ENCODE data around the gene ZMYM4. TPM values are rescaled to one million over a fixed set of nuclear protein-coding genes. Genes with fewer than 3 reads are reported as not detected.
A peak's percentile ranks its signal among the peaks of the same experiment; 100 is the strongest.

ZMYM4 gene
- total RNA-seq, 3 donors from 2014 or later, result 30.5 to 46.6 (median 31.6) TPM

DNA sequence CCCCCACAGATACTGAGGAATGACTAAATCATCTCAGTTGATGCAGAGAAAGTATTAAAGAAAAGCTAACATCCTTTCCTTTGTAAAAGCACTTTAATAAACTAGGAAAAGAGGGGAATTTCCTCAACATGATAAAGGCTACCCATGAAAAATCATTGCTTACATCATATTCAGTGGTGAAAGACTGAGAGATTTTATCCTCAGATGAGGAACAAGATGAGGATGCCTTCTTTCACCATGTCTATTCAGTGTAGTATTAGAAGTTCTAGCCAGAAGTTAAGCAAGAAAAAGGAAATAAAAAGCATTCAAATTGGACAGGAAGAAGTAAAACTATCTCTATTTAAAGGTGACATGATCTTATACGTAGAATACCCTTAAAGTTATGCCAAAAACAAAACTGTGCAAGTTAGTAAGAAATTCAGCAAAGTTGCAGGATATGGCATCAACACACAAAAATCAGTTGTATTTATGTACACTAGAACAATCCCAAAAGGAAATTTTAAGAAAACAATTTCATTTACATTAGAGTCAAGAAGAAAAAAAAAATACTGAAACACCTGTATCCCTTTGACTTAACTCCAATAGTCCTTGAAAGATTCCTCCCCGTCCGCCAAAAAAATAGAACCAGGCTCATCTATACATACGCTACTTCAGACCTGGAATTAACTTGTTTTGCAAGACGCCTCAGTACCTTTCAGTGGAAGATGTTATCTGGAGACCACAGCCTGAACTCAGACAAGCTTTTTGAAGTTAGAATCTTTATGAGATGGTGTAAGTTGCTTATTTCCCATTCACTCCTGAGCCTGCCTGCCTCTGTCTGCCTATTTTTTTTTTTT, 17.5 kb downstream of the ZMYM4 start:
- no peak overlapping the region for H3K4me3 ChIP-seq
- no peaks in the 10 kb centered on the region for H3K36me3 ChIP-seq (ENCODE audit: low read depth)
- TF ChIP-seq, protein P1, sequence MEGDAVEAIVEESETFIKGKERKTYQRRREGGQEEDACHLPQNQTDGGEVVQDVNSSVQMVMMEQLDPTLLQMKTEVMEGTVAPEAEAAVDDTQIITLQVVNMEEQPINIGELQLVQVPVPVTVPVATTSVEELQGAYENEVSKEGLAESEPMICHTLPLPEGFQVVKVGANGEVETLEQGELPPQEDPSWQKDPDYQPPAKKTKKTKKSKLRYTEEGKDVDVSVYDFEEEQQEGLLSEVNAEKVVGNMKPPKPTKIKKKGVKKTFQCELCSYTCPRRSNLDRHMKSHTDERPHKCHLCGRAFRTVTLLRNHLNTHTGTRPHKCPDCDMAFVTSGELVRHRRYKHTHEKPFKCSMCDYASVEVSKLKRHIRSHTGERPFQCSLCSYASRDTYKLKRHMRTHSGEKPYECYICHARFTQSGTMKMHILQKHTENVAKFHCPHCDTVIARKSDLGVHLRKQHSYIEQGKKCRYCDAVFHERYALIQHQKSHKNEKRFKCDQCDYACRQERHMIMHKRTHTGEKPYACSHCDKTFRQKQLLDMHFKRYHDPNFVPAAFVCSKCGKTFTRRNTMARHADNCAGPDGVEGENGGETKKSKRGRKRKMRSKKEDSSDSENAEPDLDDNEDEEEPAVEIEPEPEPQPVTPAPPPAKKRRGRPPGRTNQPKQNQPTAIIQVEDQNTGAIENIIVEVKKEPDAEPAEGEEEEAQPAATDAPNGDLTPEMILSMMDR (IDR thresholded peaks at IDR 0.05), result no peak
- DNase-seq (no peak), ATAC-seq (no peak)
- intact Hi-C loops (cut with DNase I, micrococcal nuclease), result no loop called here
- peaks cover 3% of the 10 kb centered on the region for H3K4me1 ChIP-seq (ENCODE audit: low read depth)
- peaks cover 5% of the 10 kb centered on the region for H3K9me3 ChIP-seq

DNA sequence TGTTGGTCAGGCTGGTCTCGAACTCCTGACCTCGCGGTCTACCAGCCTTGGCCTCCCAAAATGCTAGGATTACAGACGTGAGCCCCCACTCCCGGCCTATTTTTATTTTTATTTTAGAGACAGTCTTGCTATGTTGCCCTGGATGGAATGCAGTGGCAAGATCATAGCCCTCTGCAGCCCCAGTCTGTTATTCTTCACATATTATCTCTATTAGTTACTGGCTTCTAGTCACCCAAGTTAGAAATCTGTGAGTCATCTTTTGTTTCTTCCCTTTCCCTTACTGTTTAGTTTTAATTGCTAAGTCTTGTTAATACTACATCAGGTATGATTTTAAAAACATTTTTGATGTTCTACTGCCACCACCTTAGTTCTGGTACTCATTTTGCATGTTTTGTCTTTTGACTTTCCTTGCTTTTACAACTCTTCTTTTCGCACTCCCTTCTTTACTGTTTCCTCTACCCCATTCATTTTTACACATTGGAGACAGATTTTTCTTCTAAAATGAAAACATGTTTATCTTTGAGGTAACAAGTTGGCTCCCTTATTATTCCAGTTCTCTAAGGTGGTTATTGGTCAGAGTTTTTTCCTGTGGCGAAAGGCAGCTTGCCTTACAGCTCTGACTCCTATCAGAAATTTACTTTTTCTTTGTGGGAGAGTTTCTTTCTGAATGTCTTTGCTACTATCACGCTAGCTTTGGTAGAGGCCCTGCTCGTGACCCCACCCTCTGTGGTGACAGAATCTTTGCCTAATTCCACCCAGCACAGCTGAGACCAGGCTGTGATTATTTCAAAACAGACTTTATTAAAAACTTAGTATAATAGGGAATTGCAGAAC, 19.5 kb downstream of the ZMYM4 start:
- Histone ChIP-seq H3K4me1 (ENCODE audit: low read depth) (peaks cover 3% of the 10 kb centered on the region), H3K36me3 (ENCODE audit: low read depth) (no peaks in the 10 kb centered on the region), H3K9me3 (no peaks in the 10 kb centered on the region), H3K4me3 (no peak overlapping the region)
- no peak for DNase-seq
- intact Hi-C loops (cut with DNase I, micrococcal nuclease), result no loop called here
- TF ChIP-seq, protein P1 (IDR thresholded peaks at IDR 0.05), result no peak
- ATAC-seq, result no peak

DNA sequence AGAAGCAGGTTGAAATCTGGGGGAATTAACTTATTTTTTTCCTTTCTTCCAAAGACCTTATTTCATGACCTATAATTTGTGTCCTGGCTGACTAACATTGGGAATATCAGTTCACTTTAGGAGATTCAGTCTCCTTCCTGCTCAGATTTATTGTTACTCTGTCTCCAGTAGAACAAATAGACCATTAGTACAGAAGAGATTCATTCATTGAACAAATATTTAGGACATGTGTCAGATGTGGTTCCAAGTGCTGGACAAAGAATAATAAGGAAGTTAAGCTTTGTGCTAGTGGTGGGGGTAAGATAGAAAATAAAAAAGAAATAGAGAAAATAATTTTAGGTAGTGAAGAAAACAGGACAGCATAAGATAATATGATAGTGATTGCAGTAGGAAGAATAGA, 20.3 kb downstream of the ZMYM4 start:
- TF ChIP-seq, protein P1 (IDR thresholded peaks at IDR 0.05), result no peak
- ATAC-seq, result peak; percentile 20
- intact Hi-C loops (cut with DNase I, micrococcal nuclease), result no loop called here

DNA sequence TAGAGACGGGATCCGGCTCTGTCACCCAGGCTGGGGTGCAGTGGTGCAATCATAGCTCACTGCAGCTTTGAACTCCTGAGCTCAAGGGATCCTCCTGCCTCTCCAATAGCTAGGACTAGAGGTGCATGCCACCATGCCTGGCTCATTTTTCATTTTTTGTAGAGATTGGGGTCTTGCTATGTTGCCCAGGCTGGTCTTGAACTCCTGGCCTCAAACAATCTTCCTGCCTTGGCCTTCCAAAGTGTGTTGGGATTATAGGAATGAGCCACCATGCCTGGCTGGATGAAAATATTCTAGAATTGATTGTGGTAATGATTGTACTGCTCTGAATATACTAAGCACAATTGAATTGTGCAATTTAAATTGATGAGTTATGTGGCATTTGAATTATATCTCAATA, 21.9 kb downstream of the ZMYM4 start:
- peaks cover 3% of the 10 kb centered on the region for H3K4me1 ChIP-seq (ENCODE audit: low read depth)
- no peaks in the 10 kb centered on the region for H3K36me3 ChIP-seq (ENCODE audit: low read depth)
- H3K4me3 ChIP-seq, result no peak overlapping the region
- intact Hi-C loops (cut with DNase I, micrococcal nuclease), result no loop called here
- TF ChIP-seq, protein P1 (IDR thresholded peaks at IDR 0.05), result no peak
- H3K9me3 ChIP-seq, result no peaks in the 10 kb centered on the region
- DNase-seq (no peak), ATAC-seq (no peak)

More for the DNA sequence above, 20.3 kb downstream of the ZMYM4 start:
- peaks cover 3% of the 10 kb centered on the region for H3K4me1 ChIP-seq (ENCODE audit: low read depth)
- no peaks in the 10 kb centered on the region for H3K36me3 ChIP-seq (ENCODE audit: low read depth)
- H3K4me3 ChIP-seq, result no peak overlapping the region
- no peak for DNase-seq
- no peaks in the 10 kb centered on the region for H3K9me3 ChIP-seq

DNA sequence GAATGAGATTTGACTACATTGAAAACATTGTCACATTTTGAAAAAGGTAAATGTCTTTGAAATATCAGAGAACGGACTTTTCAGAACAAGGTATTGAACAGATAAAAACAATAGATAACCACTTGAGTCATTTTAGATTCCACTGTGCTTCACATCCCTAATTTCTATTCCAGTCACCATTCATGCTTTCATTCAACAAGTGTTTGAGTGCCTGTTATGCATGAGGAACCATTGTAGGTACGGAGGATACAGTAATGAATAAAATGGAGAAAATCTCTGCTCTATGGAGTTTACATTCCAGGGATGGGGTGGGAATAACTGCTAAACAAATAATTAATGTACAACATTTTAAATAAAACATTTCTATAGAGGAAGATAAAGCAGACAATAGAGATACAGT, 26.3 kb downstream of the ZMYM4 start:
- no peaks in the 10 kb centered on the region for H3K36me3 ChIP-seq (ENCODE audit: low read depth)
- intact Hi-C loops (cut with DNase I, micrococcal nuclease), result loop anchor here in 1 of 2 donors (5.0 kb wide), 1 partner anchor 93 kb away; no protein-coding TSS in a partner anchor
- TF ChIP-seq, protein P1 (IDR thresholded peaks at IDR 0.05), result no peak

More for the DNA sequence above, 26.3 kb downstream of the ZMYM4 start:
- no peak for ATAC-seq
- Histone ChIP-seq H3K9me3 (no peaks in the 10 kb centered on the region), H3K4me3 (no peak overlapping the region), H3K4me1 (ENCODE audit: low read depth) (no peaks in the 10 kb centered on the region)
- DNase-seq, result no peak
